Fibroblast of lung (primary cell): ENCODE results near the gene CYP2S1.

Experiments
- EZH2 ChIP-seq: IDR thresholded peaks from 2 replicates; pipeline ENCODE4 v1.5.1; 2012; ENCODE audit warnings: low read length, control low read depth, mild to moderate bottlenecking; ENCODE audit errors: missing control alignments
- TF ChIP-seq, protein P1 (sequence below), 2 donors: IDR thresholded peaks in 1 of 2; conservative IDR thresholded peaks in 1 of 2; 1 replicate in 1 of 2; 2 replicates in 1 of 2; pipeline ENCODE4 v1.5.1; 2011 to 2012; ENCODE audit warnings: low read length in 2 of 2, control low read depth in 1 of 2, inconsistent platforms in 1 of 2, low read depth in 1 of 2, mild to moderate bottlenecking in 1 of 2

DNA sequence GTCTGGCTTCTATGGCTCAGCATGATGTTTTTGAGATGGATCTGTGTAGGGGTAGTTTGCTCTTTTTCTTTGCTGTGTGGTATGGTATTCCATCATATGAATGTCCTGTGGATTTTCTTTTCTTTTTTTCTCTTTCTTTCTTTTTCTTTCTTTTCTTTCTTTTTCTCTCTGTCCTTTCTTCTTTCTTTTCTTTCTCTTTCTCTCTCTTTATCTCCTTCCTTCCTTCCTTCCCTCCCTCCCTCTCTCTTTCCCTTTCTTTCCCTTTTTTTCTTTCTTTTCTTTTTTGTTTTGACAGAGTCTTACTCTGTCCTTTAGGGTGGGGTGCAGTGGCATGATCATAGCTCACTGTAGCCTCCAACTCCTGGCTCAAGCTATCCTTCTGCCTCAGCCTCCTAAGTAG lies 62.2 kb downstream of the CYP2S1 start:
- TF ChIP-seq, protein P1, sequence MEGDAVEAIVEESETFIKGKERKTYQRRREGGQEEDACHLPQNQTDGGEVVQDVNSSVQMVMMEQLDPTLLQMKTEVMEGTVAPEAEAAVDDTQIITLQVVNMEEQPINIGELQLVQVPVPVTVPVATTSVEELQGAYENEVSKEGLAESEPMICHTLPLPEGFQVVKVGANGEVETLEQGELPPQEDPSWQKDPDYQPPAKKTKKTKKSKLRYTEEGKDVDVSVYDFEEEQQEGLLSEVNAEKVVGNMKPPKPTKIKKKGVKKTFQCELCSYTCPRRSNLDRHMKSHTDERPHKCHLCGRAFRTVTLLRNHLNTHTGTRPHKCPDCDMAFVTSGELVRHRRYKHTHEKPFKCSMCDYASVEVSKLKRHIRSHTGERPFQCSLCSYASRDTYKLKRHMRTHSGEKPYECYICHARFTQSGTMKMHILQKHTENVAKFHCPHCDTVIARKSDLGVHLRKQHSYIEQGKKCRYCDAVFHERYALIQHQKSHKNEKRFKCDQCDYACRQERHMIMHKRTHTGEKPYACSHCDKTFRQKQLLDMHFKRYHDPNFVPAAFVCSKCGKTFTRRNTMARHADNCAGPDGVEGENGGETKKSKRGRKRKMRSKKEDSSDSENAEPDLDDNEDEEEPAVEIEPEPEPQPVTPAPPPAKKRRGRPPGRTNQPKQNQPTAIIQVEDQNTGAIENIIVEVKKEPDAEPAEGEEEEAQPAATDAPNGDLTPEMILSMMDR (conservative IDR thresholded peaks at IDR 0.05 in 1 of 2, IDR thresholded peaks at IDR 0.05 in 1 of 2; ENCODE audit: low read depth in 1 of 2, low read length in 2 of 2) = no peak
- no peak for TF ChIP-seq EZH2
